Esophagus mucosa (tissue), 1 donor: ENCODE measurements around the gene SLC35B2. TPM values are rescaled to one million over a fixed set of nuclear protein-coding genes. Genes with fewer than 3 reads are reported as not detected.
A peak's percentile ranks its signal among the peaks of the same experiment; 100 is the strongest.

Experiments
- ATAC-seq: fragments of 200-7000 bp; cut with Tn5 transposase; one replicate; pipeline ENCODE4 v1.9.1; 2020
- total RNA-seq: library from RNA; stranded (reverse); gene quantifications from one replicate; pipeline ENCODE4 v1.2.4, GENCODE V29; 2023
- donor health status: DM: yes; HTN: yes; CAD: no.

SLC35B2 gene, protein sequence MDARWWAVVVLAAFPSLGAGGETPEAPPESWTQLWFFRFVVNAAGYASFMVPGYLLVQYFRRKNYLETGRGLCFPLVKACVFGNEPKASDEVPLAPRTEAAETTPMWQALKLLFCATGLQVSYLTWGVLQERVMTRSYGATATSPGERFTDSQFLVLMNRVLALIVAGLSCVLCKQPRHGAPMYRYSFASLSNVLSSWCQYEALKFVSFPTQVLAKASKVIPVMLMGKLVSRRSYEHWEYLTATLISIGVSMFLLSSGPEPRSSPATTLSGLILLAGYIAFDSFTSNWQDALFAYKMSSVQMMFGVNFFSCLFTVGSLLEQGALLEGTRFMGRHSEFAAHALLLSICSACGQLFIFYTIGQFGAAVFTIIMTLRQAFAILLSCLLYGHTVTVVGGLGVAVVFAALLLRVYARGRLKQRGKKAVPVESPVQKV
- total RNA-seq = 15.7 TPM

GRCh38 chr6:44257025-44257752 lies at the start of gene SLC35B2:
TSS of gene SLC35B2 (minus strand) at chr6:44257528. CDS start at chr6:44257410, 118 bp downstream.
- peak; percentile 69 for ATAC-seq

GRCh38 chr6:44306710-44307109 lies 49.4 kb upstream of the SLC35B2 start:
- ATAC-seq = no peak

DNA sequence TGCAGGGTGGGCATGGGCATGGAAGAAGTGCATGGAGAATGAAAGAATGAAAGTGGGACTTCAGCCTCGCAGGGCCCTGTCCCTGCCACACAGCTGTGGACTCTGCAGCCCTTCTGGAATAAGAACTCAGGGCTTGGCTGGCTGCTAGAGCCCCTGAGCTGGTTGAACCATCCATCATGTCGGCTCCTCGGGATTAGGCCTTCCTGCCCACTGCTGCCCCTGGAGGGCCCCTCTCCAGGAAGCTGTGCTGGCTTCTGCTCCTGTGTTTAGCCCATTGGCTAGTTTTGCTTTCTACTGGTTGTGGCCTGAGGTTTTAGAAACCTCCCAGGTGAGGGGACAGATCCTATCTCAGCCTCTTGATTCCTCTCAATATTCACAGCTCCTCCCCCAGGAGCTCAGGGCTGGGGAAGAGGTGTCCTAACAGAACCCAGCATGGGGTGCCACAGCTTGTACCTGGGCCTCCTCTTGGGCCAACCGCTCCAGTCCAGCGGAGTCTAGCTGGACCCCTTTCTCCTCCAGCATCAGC lies 47.9 kb upstream of the SLC35B2 start:
- ATAC-seq = no peak

DNA sequence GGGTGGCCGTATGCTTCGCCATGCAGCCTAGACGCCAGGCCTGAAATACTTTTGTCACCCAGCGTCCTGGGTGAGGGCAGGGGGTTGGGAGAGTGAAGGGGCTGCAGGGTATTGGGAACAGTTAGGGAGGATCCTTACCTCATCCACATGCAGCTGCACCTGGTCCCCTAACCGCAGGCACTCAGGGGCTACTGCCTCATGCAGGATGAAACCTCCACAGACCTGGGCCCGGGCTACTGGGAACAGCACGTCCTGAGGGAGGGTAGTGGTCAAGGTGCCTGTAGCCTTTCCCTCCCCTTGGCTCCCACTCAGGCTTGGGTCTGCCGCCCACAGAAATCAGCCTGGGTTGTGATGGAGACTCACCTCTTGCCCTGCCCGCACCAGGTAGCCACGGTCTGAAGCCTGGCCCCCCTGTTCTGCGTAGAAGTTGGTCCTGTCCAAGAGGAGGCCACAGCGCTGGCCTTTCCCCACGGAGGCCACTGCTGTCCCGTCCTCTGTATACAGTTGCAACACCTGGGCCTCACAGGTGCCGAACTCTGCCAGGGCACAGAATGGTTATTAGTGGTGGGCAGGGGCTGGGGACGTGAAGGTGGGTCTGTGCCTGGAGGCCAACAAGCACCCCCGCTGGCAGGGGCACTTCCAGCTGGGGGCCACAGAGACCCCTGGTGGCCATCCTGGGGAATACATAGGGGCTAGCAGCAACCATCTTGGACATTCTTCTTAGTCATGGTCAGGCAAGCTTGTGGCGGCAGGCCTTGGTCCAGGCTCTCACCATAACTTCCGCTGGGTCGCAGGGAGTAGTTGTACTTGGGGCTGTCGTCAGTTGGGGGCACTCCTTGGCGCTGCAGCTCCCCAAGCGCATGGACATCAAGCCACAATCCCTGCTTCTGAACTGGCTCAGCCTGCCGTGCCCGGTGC lies 47.2 kb upstream of the SLC35B2 start:
- ATAC-seq = no peak

DNA sequence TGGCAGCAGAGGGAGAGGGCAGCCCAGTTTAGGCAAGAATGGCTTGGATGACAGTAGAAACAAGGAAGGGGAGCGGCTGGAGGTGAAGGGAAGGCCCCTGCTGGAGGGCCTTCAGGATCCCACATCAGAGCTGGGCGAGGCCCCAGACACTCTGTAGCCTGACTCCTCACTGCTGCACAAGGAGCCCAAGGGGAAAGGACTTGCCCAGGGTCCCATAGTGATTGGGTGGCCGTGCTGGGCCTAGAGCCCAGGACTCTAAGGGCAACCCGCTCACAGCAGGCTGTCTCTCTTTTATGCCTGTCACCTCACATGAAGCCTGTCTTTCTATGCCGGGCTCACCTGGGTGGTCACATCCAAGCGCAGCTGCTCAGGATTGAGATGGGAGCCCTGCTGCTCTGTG lies 46.5 kb upstream of the SLC35B2 start:
- ATAC-seq = no peak

GRCh38 chr6:44302856-44303255 lies 45.5 kb upstream of the SLC35B2 start:
- ATAC-seq = no peak

DNA sequence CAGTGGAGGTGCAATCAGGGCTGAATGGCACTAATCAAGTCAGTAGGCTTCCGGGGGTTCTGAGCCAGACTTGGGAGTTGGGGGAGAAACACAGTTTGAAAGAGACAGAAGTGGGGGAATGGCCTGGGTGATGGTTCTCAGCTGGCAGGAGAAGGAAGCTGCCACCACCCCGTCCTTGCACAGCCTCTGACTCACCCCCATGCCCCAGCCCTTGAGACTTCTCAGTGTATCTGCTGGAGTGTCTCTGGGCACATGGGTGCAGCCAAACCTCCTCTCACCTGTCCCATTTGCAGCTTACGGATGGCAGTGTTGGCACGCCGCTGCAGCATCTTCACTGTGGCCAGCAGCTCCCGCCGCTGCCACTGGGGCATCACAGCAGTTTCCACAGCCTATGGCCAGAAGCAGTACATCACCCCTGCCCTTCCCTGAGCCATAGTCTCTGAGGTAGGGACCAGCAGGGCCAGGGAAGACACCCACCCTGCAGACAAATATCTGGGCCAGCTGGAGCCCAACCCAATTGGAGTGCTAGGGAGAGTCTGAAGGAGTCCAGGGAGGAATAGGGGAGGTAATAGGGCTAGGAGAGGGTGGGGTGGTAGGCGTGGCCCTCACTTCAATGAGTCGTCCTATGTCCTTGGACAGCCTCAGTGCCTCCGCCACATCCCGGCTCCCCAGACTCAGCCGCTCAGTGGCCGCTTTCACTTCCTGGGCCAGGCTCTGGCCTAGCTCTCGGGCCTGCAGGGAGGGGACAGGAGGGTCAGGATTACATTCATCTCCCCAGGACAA lies 44.6 kb upstream of the SLC35B2 start:
- ATAC-seq = peak; percentile 33

- ATAC-seq = no peak
Observed at GRCh38 chr6:44301106-44301505, 43.8 kb upstream of the SLC35B2 start.

- ATAC-seq = no peak
Observed at GRCh38 chr6:44300292-44300823, 43.0 kb upstream of the SLC35B2 start.

- no peak for ATAC-seq
Observed at GRCh38 chr6:44298864-44299263, 41.5 kb upstream of the SLC35B2 start.

- ATAC-seq = peak; percentile 13
Observed at GRCh38 chr6:44298055-44298803, 40.9 kb upstream of the SLC35B2 start.

DNA sequence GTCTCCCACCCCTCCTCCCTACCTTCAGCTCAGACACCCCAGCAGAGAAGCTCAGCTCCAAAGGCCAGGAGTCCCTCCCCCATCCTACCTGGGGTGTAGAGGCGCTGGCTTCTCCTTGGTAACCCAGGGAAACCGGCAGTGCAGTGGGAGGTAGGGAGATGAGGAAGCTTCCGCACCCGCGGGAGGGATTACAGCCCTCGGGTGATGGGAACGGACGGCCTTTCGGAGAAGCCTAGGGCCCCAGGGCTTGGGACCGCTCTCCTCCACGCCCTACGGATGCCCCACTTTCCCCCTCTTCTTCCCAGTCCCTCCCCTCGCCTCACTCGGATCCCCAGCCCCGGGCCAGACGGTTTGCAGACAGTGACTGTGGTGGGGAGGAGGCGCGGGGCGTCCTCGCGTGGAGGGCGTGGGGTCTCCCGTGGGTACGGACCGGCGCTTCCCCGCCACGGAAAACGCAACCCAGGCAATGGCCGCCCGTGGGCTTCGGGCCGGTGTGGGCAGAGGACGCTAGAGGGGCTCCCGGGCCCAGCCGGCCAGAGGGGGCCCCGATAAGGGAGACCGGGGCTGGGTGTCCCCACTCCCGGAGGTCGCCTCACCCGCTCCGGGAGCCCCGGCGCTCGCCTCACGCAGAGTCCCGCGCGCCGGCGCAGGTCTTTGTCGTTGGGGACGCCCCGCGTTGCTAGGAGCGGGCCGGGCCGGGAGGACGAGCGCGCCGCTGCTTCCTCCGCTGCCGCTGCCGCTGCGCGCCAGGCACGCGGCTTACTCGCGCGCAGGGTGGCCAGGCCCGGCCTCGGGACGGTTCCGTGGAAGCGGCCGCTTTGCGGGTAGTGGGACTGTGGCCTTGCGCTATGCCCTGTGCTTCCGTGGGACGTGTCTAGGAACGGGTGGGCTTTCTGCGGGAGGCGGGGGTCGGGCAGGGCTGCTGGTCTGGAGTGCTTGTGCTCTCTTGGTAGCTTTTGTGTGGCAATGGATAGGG lies 40.0 kb upstream of the SLC35B2 start:
- ATAC-seq = peak; percentile 59

DNA sequence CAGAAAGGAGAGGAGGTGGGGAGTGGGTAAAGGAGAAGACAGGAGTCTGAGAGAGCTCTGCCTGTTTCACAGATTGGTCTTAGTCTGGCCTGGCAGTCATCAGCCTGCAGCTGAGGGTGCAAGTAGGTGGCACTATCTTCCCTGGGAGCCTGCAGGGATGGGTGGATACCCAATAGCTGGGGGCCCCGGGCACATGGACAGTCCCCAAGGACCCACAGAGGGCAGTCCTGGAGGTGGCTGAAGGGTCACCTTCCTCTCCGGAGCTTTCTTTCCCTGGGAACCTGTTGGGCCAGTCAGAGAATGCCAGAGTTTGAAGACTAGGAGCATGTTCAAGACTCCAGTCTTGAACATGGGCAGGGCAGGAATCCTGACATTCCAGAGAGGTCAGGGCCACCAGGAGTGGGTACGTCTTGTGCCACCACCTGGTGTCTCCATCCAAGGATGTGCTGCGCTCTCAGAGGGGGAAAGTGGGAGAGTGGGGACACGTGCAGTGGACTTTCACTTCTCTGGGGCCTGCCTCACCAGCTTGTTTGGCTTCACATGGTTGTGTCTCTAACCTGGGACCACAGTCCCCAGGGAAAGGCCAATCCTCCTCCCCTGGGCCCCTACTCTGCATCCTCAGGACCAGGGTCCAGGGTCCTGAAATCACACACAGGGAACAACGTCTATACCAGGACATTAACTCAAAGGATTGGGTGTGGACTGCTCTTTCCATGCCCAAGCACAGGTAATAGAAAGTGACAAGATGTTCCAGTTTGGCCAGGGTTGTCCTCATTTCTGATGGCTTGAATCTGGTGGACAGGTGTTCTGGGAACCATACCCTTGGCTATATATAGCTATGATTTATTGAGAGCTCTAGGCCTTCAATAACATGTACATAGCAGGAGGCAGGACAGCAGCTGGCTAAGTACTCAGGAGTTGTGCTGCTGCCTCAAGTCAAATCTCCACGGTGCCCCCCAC lies 37.8 kb upstream of the SLC35B2 start:
- no peak for ATAC-seq

- no peak for ATAC-seq
Observed at GRCh38 chr6:44292661-44293365, 35.5 kb upstream of the SLC35B2 start.

- no peak for ATAC-seq
Observed at GRCh38 chr6:44291841-44292240, 34.5 kb upstream of the SLC35B2 start.

GRCh38 chr6:44289726-44290260 lies 32.5 kb upstream of the SLC35B2 start:
- ATAC-seq = no peak

DNA sequence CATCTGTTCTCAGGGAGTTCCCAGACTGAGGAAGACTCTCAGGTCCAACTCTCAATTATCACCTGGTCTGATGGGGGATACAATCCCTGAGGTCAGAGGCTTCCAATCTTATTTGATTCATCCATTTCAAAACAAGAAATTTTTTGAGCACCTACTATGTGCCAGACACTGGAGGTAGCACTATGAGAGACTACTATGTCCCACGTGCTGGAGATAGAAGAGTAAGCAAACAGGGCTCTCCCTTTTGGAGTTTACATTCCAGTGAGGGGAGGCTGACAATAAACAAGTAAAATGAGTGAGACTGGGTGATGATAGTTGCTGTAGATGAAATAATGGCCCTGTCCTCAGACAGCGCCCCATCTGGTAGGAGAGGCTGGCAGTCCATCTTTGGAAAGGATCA lies 29.4 kb upstream of the SLC35B2 start:
- no peak for ATAC-seq

- no peak for ATAC-seq
Observed at GRCh38 chr6:44286285-44286565, 28.9 kb upstream of the SLC35B2 start.
